ENCODE measurements around the gene GFER.

GFER gene

GRCh38 chr16:1990351-1991134 lies 6.5 kb downstream of the GFER start:
- no peak for DNase-seq (ENCODE audit: low read depth)

- no peak for DNase-seq (ENCODE audit: low read depth)
Measured at GRCh38 chr16:1991135-1991551, 7.2 kb downstream of the GFER start.

- DNase-seq (ENCODE audit: low read depth): no peak
Measured at GRCh38 chr16:1991588-1991947, 7.6 kb downstream of the GFER start.

- no peak for DNase-seq (ENCODE audit: low read depth)
Measured at GRCh38 chr16:1991948-1992703, 8.1 kb downstream of the GFER start.

- DNase-seq (ENCODE audit: low read depth): no peak
Measured at GRCh38 chr16:1992704-1993317, 8.8 kb downstream of the GFER start.

GRCh38 chr16:1993731-1994131 lies 9.7 kb downstream of the GFER start:
- no peak for DNase-seq (ENCODE audit: low read depth)

GRCh38 chr16:1997494-1998359 lies 13.7 kb downstream of the GFER start:
- no peak for DNase-seq (ENCODE audit: low read depth)

GRCh38 chr16:1998360-1998835 lies 14.4 kb downstream of the GFER start:
- no peak for DNase-seq (ENCODE audit: low read depth)

- DNase-seq (ENCODE audit: low read depth): no peak
Measured at GRCh38 chr16:1998852-1999801, 15.1 kb downstream of the GFER start.

GRCh38 chr16:1999866-2000514 lies 16.0 kb downstream of the GFER start:
- no peak for DNase-seq (ENCODE audit: low read depth)

- no peak for DNase-seq (ENCODE audit: low read depth)
Measured at GRCh38 chr16:2001035-2001434, 17.0 kb downstream of the GFER start.

GRCh38 chr16:2001456-2002355 lies 17.7 kb downstream of the GFER start:
- DNase-seq (ENCODE audit: low read depth): no peak

GRCh38 chr16:2002406-2003230 lies 18.6 kb downstream of the GFER start:
- no peak for DNase-seq (ENCODE audit: low read depth)

GRCh38 chr16:2003231-2003826 lies 19.3 kb downstream of the GFER start:
- DNase-seq (ENCODE audit: low read depth): no peak

- no peak for DNase-seq (ENCODE audit: low read depth)
Measured at GRCh38 chr16:2003827-2004641, 20.0 kb downstream of the GFER start.

- DNase-seq (ENCODE audit: low read depth): no peak
Measured at GRCh38 chr16:2004795-2005517, 21.0 kb downstream of the GFER start.
